Measurements from ENCODE around the gene AUTS2.

GRCh38 chr7:69920797-69921196, 322.5 kb downstream of the AUTS2 start:
- TF ChIP-seq POLR2A (IDR thresholded peaks at IDR 0.05) (no peak), CTCF (IDR thresholded peaks at IDR 0.05) (no peak)
